ENCODE data around the gene CUX1. TPM values are rescaled to one million over a fixed set of nuclear protein-coding genes. Genes with fewer than 3 reads are reported as not detected.

Gene CUX1
- total RNA-seq, 1 experiment from 2014 or later = 53.5 TPM

DNA sequence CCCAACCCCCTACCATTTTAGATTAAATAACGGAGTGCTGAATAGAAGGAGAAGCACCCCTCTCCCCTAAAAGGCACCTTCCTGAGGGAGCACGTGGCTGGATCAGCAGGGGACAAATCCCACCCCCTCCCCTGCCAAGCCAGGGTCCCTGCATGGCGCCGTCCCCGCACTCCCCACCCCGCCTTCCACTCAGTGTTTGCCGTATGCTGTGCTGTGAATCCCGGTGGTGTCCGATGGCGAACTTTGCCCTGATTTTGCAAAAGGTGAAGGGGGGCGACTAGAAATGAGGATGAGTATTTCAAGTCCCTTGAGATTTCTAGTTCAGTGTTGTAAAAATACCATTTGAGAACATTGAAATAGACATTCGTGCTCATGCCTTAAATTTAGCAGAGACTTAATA lies 385.8 kb downstream of the CUX1 start:
- Histone ChIP-seq H3K79me1 (ENCODE audit: insufficient read depth, low read depth, low read length, poor library complexity, severe bottlenecking) (no peaks in the 10 kb centered on the region), H2BK12ac (ENCODE audit: insufficient read length, low read depth, low read length) (no peak overlapping the region), H4K8ac (replicated peaks; ENCODE audit: insufficient read length, low read depth, low read length) (no peak overlapping the region), H2BK120ac (ENCODE audit: low read depth, low read length, poor library complexity, severe bottlenecking) (no peak overlapping the region), H3K23me2 (ENCODE audit: insufficient read length, low read depth, low read length, poor library complexity, severe bottlenecking) (no peaks in the 10 kb centered on the region), H3K23ac (ENCODE audit: insufficient read length, low read depth, low read length) (no peak overlapping the region), H3K27ac (ENCODE audit: insufficient read length, low read depth, low read length) (no peak overlapping the region), H3K14ac (ENCODE audit: insufficient read depth, low read length) (no peak overlapping the region), H3K9ac (ENCODE audit: extremely low read depth, insufficient read length, low read length) (no peak overlapping the region), H3K56ac (ENCODE audit: insufficient read length, low read depth, low read length) (no peak overlapping the region), H2AK5ac (ENCODE audit: insufficient read length, low read length) (no peak overlapping the region), H3K4me1 (ENCODE audit: insufficient read depth, low read length) (no peaks in the 10 kb centered on the region), H3K27me3 (ENCODE audit: insufficient read depth, low read length) (no peaks in the 10 kb centered on the region), H3K9me3 (ENCODE audit: control insufficient read depth, low read depth, low read length) (no peaks in the 10 kb centered on the region), H4K5ac (ENCODE audit: insufficient read length, low read depth, low read length) (no peak overlapping the region), H3K18ac (ENCODE audit: insufficient read length, low read depth, low read length) (no peak overlapping the region), H2BK20ac (ENCODE audit: low read depth, low read length, poor library complexity, severe bottlenecking) (no peak overlapping the region), H2BK15ac (ENCODE audit: low read depth, low read length) (no peak overlapping the region), H3K4ac (ENCODE audit: low read depth, low read length) (no peak overlapping the region), H3K4me2 (ENCODE audit: insufficient read depth, insufficient read length, low read length) (no peak overlapping the region), H3T11ph (ENCODE audit: low read length) (no peak overlapping the region), H4K20me1 (ENCODE audit: control insufficient read depth, insufficient read depth, insufficient read length) (no peaks in the 10 kb centered on the region), H4K91ac (ENCODE audit: insufficient read length, low read depth, low read length) (no peak overlapping the region), H2BK5ac (ENCODE audit: insufficient read length, low read length) (no peak overlapping the region), H3K79me2 (ENCODE audit: insufficient read depth, low read length) (no peaks in the 10 kb centered on the region), H2AFZ (ENCODE audit: low read length) (no peak overlapping the region)
- no peak for DNase-seq
- TF ChIP-seq, protein P1, sequence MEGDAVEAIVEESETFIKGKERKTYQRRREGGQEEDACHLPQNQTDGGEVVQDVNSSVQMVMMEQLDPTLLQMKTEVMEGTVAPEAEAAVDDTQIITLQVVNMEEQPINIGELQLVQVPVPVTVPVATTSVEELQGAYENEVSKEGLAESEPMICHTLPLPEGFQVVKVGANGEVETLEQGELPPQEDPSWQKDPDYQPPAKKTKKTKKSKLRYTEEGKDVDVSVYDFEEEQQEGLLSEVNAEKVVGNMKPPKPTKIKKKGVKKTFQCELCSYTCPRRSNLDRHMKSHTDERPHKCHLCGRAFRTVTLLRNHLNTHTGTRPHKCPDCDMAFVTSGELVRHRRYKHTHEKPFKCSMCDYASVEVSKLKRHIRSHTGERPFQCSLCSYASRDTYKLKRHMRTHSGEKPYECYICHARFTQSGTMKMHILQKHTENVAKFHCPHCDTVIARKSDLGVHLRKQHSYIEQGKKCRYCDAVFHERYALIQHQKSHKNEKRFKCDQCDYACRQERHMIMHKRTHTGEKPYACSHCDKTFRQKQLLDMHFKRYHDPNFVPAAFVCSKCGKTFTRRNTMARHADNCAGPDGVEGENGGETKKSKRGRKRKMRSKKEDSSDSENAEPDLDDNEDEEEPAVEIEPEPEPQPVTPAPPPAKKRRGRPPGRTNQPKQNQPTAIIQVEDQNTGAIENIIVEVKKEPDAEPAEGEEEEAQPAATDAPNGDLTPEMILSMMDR (conservative IDR thresholded peaks at IDR 0.05) = no peak
- no CpG with 5 or more reads among the region's 12 CpGs for WGBS (ENCODE audit: extremely low coverage, insufficient read length, low lambda C conversion rate)
- H3K4me1 Mint-ChIP-seq = no peaks in the 10 kb centered on the region
- peaks cover 33 to 83% (median 78%) of the 10 kb centered on the region in 3 experiments for H3K36me3 Mint-ChIP-seq (ENCODE audit: insufficient read depth in 1 of 3, low read depth in 3 of 3)
- H3K9me3 Mint-ChIP-seq = no peaks in the 10 kb centered on the region
- H3K27me3 Mint-ChIP-seq (ENCODE audit: low read depth) = no peaks in the 10 kb centered on the region
- no peak overlapping the region for H3K4me3 Mint-ChIP-seq
- no peak overlapping the region for H3K27ac Mint-ChIP-seq

Data from H9 (cell line).